Activated B cell treated with CpG ODN at 0.5 μM for 24 hours (primary cell): ENCODE measurements around the gene ACOX3. TPM values are rescaled to one million over a fixed set of nuclear protein-coding genes. Genes with fewer than 3 reads are reported as not detected.

Experiments used
- ATAC-seq: fragments of 200-7000 bp; cut with Tn5 transposase; one replicate; pipeline ENCODE4 v1.10.0; 2021; ENCODE audit warnings: low read depth, mild to moderate bottlenecking, moderate library complexity
- CTCF ChIA-PET: fragments of 350-600 bp; sonication (Branson Sonifier 250); formaldehyde crosslinking; loops from one replicate; lab custom pipeline; 2021; ENCODE audit warnings: antibody characterized with exemption; lab: Charles Lee
- POLR2A ChIA-PET: fragments of 350-600 bp; sonication (Branson Sonifier 250); formaldehyde crosslinking; loops from one replicate; lab custom pipeline; 2021; ENCODE audit warnings: antibody characterized with exemption; lab: Charles Lee
- DNase-seq: peaks from one replicate; pipeline ENCODE4 v3.0.0; 2022
- H3K27ac Mint-ChIP-seq: one replicate; pipeline ENCODE4 v1.8.0; 2020; ENCODE audit warnings: mixed read lengths
- H3K27me3 Mint-ChIP-seq: one replicate; pipeline ENCODE4 v1.8.0; 2021; ENCODE audit warnings: mixed read lengths
- H3K36me3 Mint-ChIP-seq: one replicate; pipeline ENCODE4 v1.8.0; 2021; ENCODE audit warnings: low read depth, mixed read lengths
- H3K4me1 Mint-ChIP-seq: one replicate; pipeline ENCODE4 v1.8.0; 2021; ENCODE audit warnings: mixed read lengths
- H3K4me3 Mint-ChIP-seq: one replicate; pipeline ENCODE4 v1.8.0; 2020; ENCODE audit warnings: mild to moderate bottlenecking, mixed read lengths
- H3K9me3 Mint-ChIP-seq: one replicate; pipeline ENCODE4 v1.8.0; 2020; ENCODE audit warnings: mixed read lengths
- intact Hi-C: fragments of 100-400 bp; cut with micrococcal nuclease; formaldehyde crosslinking; loops from one replicate; pipeline ENCODE4 v1.15.1; 2024
- total RNA-seq: library from RNA; stranded (reverse); gene quantifications from 2 replicates; pipeline ENCODE4 v1.2.3, GENCODE V29; 2022
- TF ChIP-seq, protein P1 (sequence below): fragments of 200-600 bp; IDR thresholded peaks from one replicate; pipeline ENCODE4 v1.8.0; 2022; ENCODE audit warnings: antibody characterized with exemption, mild to moderate bottlenecking

ACOX3 gene
- total RNA-seq, 1 donor from 2014 or later = 20.6 TPM

DNA sequence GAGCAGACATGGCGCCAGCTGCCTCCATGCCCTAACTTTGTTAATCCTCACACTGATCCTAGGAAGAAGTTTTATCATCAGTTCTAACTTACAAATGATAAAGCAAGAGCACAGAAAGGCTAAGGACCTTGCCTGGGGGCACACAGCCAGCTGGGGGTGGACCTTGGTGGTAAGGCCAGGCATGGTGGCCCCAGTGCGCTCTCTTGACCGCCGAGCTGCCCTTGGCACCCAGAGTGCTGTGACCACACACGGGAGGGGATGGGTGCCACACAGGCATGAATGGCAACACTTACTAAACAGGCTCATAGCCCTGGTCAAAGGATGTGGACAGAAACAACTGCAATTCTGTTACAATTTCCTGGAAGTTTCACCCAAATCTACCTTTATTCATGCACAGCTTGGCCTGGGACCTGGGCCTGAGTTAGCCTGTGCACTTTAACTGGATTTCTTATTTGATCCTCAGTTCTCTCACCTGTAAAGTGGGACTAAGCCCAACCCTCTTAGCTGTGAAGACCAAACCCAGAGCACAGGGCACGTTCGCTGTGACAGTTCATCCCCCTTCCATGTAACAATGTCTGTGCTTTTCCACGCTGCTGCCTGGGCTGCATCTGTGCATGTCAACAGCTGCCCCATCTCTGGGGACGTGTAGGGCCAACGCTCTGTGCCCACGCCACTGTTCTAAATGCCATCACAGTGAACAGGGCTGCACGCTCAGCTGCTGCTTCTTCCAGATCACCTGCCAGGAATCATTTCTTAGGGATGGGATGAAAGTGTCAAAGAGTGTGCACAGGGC is 44.8 kb downstream of the ACOX3 start:
- ATAC-seq = no peak
- H3K4me1 Mint-ChIP-seq = peaks cover 11% of the 10 kb centered on the region
- H3K9me3 Mint-ChIP-seq = no peaks in the 10 kb centered on the region
- H3K4me3 Mint-ChIP-seq = no peak overlapping the region
- ChIA-PET CTCF (no interaction called here), POLR2A (interaction anchor here (0.6 kb wide), 1 partner anchor 295 kb away, joined by 8 read pairs; no protein-coding TSS in a partner anchor)
- intact Hi-C loops = no loop called here
- TF ChIP-seq, protein P1, sequence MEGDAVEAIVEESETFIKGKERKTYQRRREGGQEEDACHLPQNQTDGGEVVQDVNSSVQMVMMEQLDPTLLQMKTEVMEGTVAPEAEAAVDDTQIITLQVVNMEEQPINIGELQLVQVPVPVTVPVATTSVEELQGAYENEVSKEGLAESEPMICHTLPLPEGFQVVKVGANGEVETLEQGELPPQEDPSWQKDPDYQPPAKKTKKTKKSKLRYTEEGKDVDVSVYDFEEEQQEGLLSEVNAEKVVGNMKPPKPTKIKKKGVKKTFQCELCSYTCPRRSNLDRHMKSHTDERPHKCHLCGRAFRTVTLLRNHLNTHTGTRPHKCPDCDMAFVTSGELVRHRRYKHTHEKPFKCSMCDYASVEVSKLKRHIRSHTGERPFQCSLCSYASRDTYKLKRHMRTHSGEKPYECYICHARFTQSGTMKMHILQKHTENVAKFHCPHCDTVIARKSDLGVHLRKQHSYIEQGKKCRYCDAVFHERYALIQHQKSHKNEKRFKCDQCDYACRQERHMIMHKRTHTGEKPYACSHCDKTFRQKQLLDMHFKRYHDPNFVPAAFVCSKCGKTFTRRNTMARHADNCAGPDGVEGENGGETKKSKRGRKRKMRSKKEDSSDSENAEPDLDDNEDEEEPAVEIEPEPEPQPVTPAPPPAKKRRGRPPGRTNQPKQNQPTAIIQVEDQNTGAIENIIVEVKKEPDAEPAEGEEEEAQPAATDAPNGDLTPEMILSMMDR = no peak
- no peak for DNase-seq
- H3K27ac Mint-ChIP-seq = no peak overlapping the region
- peaks cover 63% of the 10 kb centered on the region for H3K36me3 Mint-ChIP-seq
- H3K27me3 Mint-ChIP-seq = no peaks in the 10 kb centered on the region

DNA sequence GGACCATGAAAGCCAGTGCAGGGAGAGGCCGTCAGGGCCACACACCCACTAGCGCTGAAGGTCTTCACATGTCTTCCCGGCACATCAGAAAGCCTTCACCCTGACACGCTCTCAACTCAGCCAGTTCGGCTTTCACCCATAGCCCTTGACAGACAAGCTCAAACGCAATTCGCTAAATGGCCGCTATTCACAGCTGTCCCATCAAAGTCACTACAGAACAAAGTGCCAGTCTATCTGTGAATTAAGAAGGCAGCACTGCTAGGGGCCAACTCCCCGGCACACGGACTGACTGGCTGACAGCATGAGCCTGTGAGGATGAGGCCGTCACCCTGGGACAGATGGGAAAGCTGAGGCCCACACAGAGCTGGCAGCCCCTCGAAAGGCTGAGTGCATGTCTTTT is 45.7 kb downstream of the ACOX3 start:
- POLR2A ChIA-PET = no interaction called here
- Mint-ChIP-seq H3K27ac (no peak overlapping the region), H3K27me3 (no peaks in the 10 kb centered on the region), H3K4me1 (peaks cover 11% of the 10 kb centered on the region), H3K4me3 (no peak overlapping the region), H3K9me3 (no peaks in the 10 kb centered on the region), H3K36me3 (peaks cover 64% of the 10 kb centered on the region)
- ATAC-seq (no peak), DNase-seq (no peak)
- intact Hi-C loops = no loop called here
- TF ChIP-seq, protein P1 = no peak
- CTCF ChIA-PET = no interaction called here

DNA sequence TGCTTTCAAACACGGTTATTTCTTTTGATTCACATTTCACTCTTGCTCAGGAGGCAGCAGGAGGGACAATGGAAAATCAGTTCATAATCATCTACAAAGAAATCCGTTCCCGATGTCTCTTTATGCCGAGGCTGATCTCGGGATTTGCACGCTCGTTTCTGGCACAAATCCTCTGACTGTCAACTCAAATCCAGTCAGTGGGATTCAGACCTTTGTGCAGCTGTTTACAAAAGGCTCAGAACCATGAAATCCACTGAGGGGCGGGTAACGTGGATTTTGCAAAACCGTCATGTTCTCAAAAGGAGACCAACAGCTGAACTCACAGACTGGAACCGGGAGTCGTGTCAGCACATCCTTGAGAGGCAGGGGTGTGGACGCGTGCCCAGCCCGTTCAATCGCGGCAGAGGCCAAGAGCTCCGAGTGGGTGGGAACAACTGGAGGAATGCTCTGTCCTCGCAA is 46.4 kb downstream of the ACOX3 start:
- H3K4me3 Mint-ChIP-seq = no peak overlapping the region
- H3K27ac Mint-ChIP-seq = no peak overlapping the region
- ChIA-PET CTCF (no interaction called here), POLR2A (no interaction called here)
- DNase-seq = no peak
- intact Hi-C loops = no loop called here
- TF ChIP-seq, protein P1 = no peak
- peaks cover 63% of the 10 kb centered on the region for H3K36me3 Mint-ChIP-seq
- ATAC-seq = no peak
- no peaks in the 10 kb centered on the region for H3K9me3 Mint-ChIP-seq
- no peaks in the 10 kb centered on the region for H3K27me3 Mint-ChIP-seq
- H3K4me1 Mint-ChIP-seq = peaks cover 11% of the 10 kb centered on the region

DNA sequence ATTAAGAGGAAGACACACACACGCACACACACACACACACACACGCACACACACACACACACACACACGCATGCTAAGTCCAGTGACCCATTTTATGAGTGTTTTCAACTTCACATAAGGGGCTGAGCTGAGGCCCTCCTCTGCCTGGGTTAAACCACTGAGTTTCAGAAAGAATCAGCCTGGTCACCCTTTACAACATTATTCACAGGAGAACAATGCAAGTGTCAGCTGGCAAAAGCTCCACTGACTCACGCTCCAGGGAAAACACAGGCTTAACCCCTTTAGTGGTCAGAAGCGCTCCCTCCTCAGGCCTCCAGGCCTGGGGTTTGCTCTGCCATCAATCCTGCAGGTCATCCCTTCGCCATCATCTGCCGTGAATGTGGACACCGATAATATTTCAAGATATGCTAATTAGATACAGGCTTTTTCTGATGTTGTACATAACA is 46.9 kb downstream of the ACOX3 start:
- Mint-ChIP-seq H3K4me1 (peaks cover 10% of the 10 kb centered on the region), H3K9me3 (no peaks in the 10 kb centered on the region), H3K36me3 (peaks cover 60% of the 10 kb centered on the region), H3K4me3 (no peak overlapping the region), H3K27me3 (no peaks in the 10 kb centered on the region), H3K27ac (no peak overlapping the region)
- CTCF ChIA-PET = no interaction called here
- DNase-seq (no peak), ATAC-seq (no peak)
- POLR2A ChIA-PET = no interaction called here
- intact Hi-C loops = no loop called here
- TF ChIP-seq, protein P1 = no peak

DNA sequence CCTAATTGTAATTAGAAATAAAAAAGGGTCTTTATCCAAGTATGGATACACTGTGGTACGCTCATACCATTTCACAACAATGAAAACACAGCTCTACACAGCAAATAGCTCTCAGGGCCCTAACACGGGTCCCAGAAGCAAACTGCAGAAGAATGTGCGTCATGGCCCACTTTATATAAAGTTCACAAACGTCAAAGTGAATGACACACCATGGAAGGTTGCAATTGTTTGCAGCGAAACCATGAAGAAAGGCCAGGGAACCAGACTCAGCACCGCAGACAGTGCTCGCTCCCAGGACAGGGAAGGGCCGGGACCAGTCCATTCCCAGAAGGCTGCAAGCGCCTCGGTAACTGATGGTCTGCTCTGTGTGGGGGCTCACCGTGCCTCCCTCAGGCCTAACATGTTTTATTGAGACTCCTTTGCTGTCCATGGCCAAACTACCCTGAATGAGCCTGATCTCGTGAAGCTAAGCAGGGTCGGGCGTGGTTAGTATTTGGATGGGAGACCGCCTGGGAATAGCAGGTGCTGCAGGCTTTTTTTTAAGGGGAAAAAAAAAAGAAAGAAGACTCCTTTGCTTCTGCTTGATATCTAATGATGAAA is 47.8 kb downstream of the ACOX3 start:
- Mint-ChIP-seq H3K27ac (no peak overlapping the region), H3K4me1 (peaks cover 6% of the 10 kb centered on the region), H3K9me3 (no peaks in the 10 kb centered on the region), H3K27me3 (no peaks in the 10 kb centered on the region), H3K4me3 (no peak overlapping the region), H3K36me3 (peaks cover 60% of the 10 kb centered on the region)
- CTCF ChIA-PET = no interaction called here
- POLR2A ChIA-PET = no interaction called here
- ATAC-seq (no peak), DNase-seq (no peak)
- intact Hi-C loops = no loop called here
- TF ChIP-seq, protein P1 = no peak
